ENCODE measurements around the gene ADTRP.

ADTRP gene

GRCh38 chr6:11755725-11756124 lies 22.9 kb downstream of the ADTRP start:
- DNase-seq (ENCODE audit: low read depth) = peak; percentile 29

GRCh38 chr6:11754625-11755271 lies 23.9 kb downstream of the ADTRP start:
- no peak for DNase-seq (ENCODE audit: low read depth)

GRCh38 chr6:11753798-11754197 lies 24.8 kb downstream of the ADTRP start:
- DNase-seq (ENCODE audit: low read depth) = no peak

GRCh38 chr6:11752360-11752759 lies 26.2 kb downstream of the ADTRP start:
- DNase-seq (ENCODE audit: low read depth) = no peak

- no peak for DNase-seq (ENCODE audit: low read depth)
These were observed 27.9 kb downstream of the ADTRP start for GRCh38 chr6:11750682-11751081.

- no peak for DNase-seq (ENCODE audit: low read depth)
These were observed 29.9 kb downstream of the ADTRP start for GRCh38 chr6:11748591-11749210.

GRCh38 chr6:11747021-11747420 lies 31.6 kb downstream of the ADTRP start:
- DNase-seq (ENCODE audit: low read depth) = no peak

GRCh38 chr6:11744753-11745152 lies 33.9 kb downstream of the ADTRP start:
- peak; percentile 90 for DNase-seq (ENCODE audit: low read depth)

GRCh38 chr6:11744101-11744500 lies 34.5 kb downstream of the ADTRP start:
- DNase-seq (ENCODE audit: low read depth) = no peak

GRCh38 chr6:11740875-11741274 lies 37.7 kb downstream of the ADTRP start:
- no peak for DNase-seq (ENCODE audit: low read depth)

- DNase-seq (ENCODE audit: low read depth) = no peak
These were observed 39.8 kb downstream of the ADTRP start for GRCh38 chr6:11738661-11739375.

- DNase-seq (ENCODE audit: low read depth) = no peak
These were observed 40.4 kb downstream of the ADTRP start for GRCh38 chr6:11738234-11738633.

GRCh38 chr6:11736601-11737000 lies 42.0 kb downstream of the ADTRP start:
- no peak for DNase-seq (ENCODE audit: low read depth)

GRCh38 chr6:11734861-11735613 lies 43.6 kb downstream of the ADTRP start:
- peak; percentile 55 for DNase-seq (ENCODE audit: low read depth)

- peak; percentile 93 for DNase-seq (ENCODE audit: low read depth)
These were observed 46.5 kb downstream of the ADTRP start for GRCh38 chr6:11732036-11732631.

GRCh38 chr6:11731423-11731822 lies 47.2 kb downstream of the ADTRP start:
- no peak for DNase-seq (ENCODE audit: low read depth)

GRCh38 chr6:11730641-11731040 lies 48.0 kb downstream of the ADTRP start:
- DNase-seq (ENCODE audit: low read depth) = no peak

- no peak for DNase-seq (ENCODE audit: low read depth)
These were observed 49.5 kb downstream of the ADTRP start for GRCh38 chr6:11729076-11729475.

- DNase-seq (ENCODE audit: low read depth) = no peak
These were observed 50.3 kb downstream of the ADTRP start for GRCh38 chr6:11727998-11728961.

- DNase-seq (ENCODE audit: low read depth) = peak; percentile 20
These were observed 51.1 kb downstream of the ADTRP start for GRCh38 chr6:11727346-11727997.
